HUES64 (cell line): ENCODE measurements around the gene CEP152.

Experiments
- H3K27ac ChIP-seq: 2 replicates; pipeline ENCODE4 v1.7.0; 2013; ENCODE audit warnings: low read depth, low read length, inconsistent platforms
- H3K27me3 ChIP-seq: 2 replicates; pipeline ENCODE4 v1.6.1; 2013; ENCODE audit warnings: mild to moderate bottlenecking, low read length; ENCODE audit not compliant: insufficient read depth
- H3K36me3 ChIP-seq: 2 replicates; pipeline ENCODE4 v1.6.1; 2013; ENCODE audit warnings: mild to moderate bottlenecking, low read length; ENCODE audit not compliant: insufficient read depth
- H3K4me1 ChIP-seq: 2 replicates; pipeline ENCODE4 v1.6.1; 2013; ENCODE audit warnings: mild to moderate bottlenecking, low read length, moderate library complexity; ENCODE audit not compliant: insufficient read depth
- H3K4me3 ChIP-seq: 2 replicates; pipeline ENCODE4 v1.5.1; 2013; ENCODE audit warnings: mild to moderate bottlenecking, low read length, moderate library complexity
- H3K9ac ChIP-seq: 2 replicates; pipeline ENCODE4 v1.6.1; 2013; ENCODE audit warnings: mild to moderate bottlenecking, low read depth, low read length
- H3K9me3 ChIP-seq: 2 replicates; pipeline ENCODE4 v1.6.1; 2013; ENCODE audit warnings: low read depth, low read length; ENCODE audit not compliant: insufficient read depth
- WGBS: fragments of 150-250, 120-280 bp; methylation state at CpG from one replicate; pipeline ENCODE4 v1.1.7; 2013; ENCODE audit warnings: missing lambda C conversion rate; 5-methylcytosine and 5-hydroxymethylcytosine counted together

CEP152 gene

GRCh38 chr15:48775546-48775945, 35.3 kb downstream of the CEP152 start:
- Histone ChIP-seq H3K4me1 (peaks cover 2% of the 10 kb centered on the region; the same call in 1 of the 2 replicates), H3K9ac (no peak overlapping the region), H3K36me3 (peaks cover 35% of the 10 kb centered on the region), H3K9me3 (no peaks in the 10 kb centered on the region), H3K27ac (no peak overlapping the region), H3K4me3 (no peak overlapping the region), H3K27me3 (no peaks in the 10 kb centered on the region)
- WGBS: 93% methylated on average over 2 of the region's 2 CpGs

GRCh38 chr15:48774484-48774883, 36.4 kb downstream of the CEP152 start:
- Histone ChIP-seq H3K9me3 (no peaks in the 10 kb centered on the region), H3K4me1 (peaks cover 2% of the 10 kb centered on the region; the same call in 1 of the 2 replicates), H3K4me3 (no peak overlapping the region), H3K27ac (no peak overlapping the region), H3K9ac (no peak overlapping the region), H3K36me3 (peaks cover 34% of the 10 kb centered on the region), H3K27me3 (no peaks in the 10 kb centered on the region)
- 90% methylated on average over 1 of the region's 1 CpG for WGBS

GRCh38 chr15:48766196-48766595, 44.7 kb downstream of the CEP152 start:
- no peaks in the 10 kb centered on the region for H3K9me3 ChIP-seq
- H3K27me3 ChIP-seq: no peaks in the 10 kb centered on the region
- H3K4me3 ChIP-seq: no peak overlapping the region
- H3K27ac ChIP-seq: no peak overlapping the region
- H3K4me1 ChIP-seq: no peaks in the 10 kb centered on the region; the same call in 1 of the 2 replicates
- H3K36me3 ChIP-seq: peaks cover 83% of the 10 kb centered on the region
- 100% methylated on average over 2 of the region's 4 CpGs for WGBS
- H3K9ac ChIP-seq: no peak overlapping the region

GRCh38 chr15:48765022-48765421, 45.8 kb downstream of the CEP152 start:
- H3K4me1 ChIP-seq: no peaks in the 10 kb centered on the region; the same call in 1 of the 2 replicates
- no peaks in the 10 kb centered on the region for H3K27me3 ChIP-seq
- no peak overlapping the region for H3K9ac ChIP-seq
- H3K9me3 ChIP-seq: no peaks in the 10 kb centered on the region
- no peak overlapping the region for H3K27ac ChIP-seq
- H3K4me3 ChIP-seq: no peak overlapping the region
- 95% methylated on average over 2 of the region's 4 CpGs for whole genome bisulfite sequencing
- H3K36me3 ChIP-seq: peaks cover 82% of the 10 kb centered on the region

GRCh38 chr15:48761393-48762158, 49.3 kb downstream of the CEP152 start:
- peaks cover 72% of the 10 kb centered on the region for H3K36me3 ChIP-seq
- H3K9me3 ChIP-seq: no peaks in the 10 kb centered on the region
- WGBS: no CpG with 5 or more reads among the region's 2 CpGs
- no peak overlapping the region for H3K9ac ChIP-seq
- no peaks in the 10 kb centered on the region for H3K4me1 ChIP-seq
- H3K27ac ChIP-seq: no peak overlapping the region
- H3K4me3 ChIP-seq: no peak overlapping the region
- no peaks in the 10 kb centered on the region for H3K27me3 ChIP-seq

GRCh38 chr15:48759921-48760320, 50.9 kb downstream of the CEP152 start:
- H3K9me3 ChIP-seq: no peaks in the 10 kb centered on the region
- H3K27me3 ChIP-seq: no peaks in the 10 kb centered on the region
- H3K4me1 ChIP-seq: no peaks in the 10 kb centered on the region
- 80% methylated on average over 1 of the region's 1 CpG for WGBS
- peaks cover 78% of the 10 kb centered on the region for H3K36me3 ChIP-seq
- no peak overlapping the region for H3K27ac ChIP-seq
- H3K4me3 ChIP-seq: no peak overlapping the region
- no peak overlapping the region for H3K9ac ChIP-seq

- Histone ChIP-seq H3K9ac (no peak overlapping the region), H3K9me3 (no peaks in the 10 kb centered on the region), H3K27me3 (no peaks in the 10 kb centered on the region), H3K4me1 (no peaks in the 10 kb centered on the region), H3K27ac (no peak overlapping the region), H3K36me3 (peaks cover 71% of the 10 kb centered on the region), H3K4me3 (no peak overlapping the region)
- 94% methylated on average over 1 of the region's 1 CpG for WGBS
Observed at GRCh38 chr15:48757661-48758060, 53.2 kb downstream of the CEP152 start.

- 97% methylated on average over 2 of the region's 3 CpGs for WGBS
- H3K36me3 ChIP-seq: peaks cover 54% of the 10 kb centered on the region
- no peak overlapping the region for H3K4me3 ChIP-seq
- no peaks in the 10 kb centered on the region for H3K4me1 ChIP-seq
- H3K27me3 ChIP-seq: no peaks in the 10 kb centered on the region
- no peak overlapping the region for H3K27ac ChIP-seq
- no peaks in the 10 kb centered on the region for H3K9me3 ChIP-seq
- H3K9ac ChIP-seq: no peak overlapping the region
Observed at GRCh38 chr15:48754011-48754410, 56.9 kb downstream of the CEP152 start.

- Histone ChIP-seq H3K27ac (no peak overlapping the region), H3K36me3 (peaks cover 59% of the 10 kb centered on the region), H3K9ac (no peak overlapping the region), H3K4me1 (peaks cover 9% of the 10 kb centered on the region), H3K4me3 (no peak overlapping the region), H3K27me3 (no peaks in the 10 kb centered on the region), H3K9me3 (no peaks in the 10 kb centered on the region)
- 100% methylated on average over 2 of the region's 3 CpGs for WGBS
Observed at GRCh38 chr15:48751595-48751994, 59.3 kb downstream of the CEP152 start.

- Histone ChIP-seq H3K27me3 (no peaks in the 10 kb centered on the region), H3K9ac (no peak overlapping the region), H3K4me1 (peaks cover 11% of the 10 kb centered on the region), H3K36me3 (peaks cover 56% of the 10 kb centered on the region), H3K9me3 (no peaks in the 10 kb centered on the region), H3K27ac (no peak overlapping the region), H3K4me3 (no peak overlapping the region)
- WGBS: 89% methylated on average over 1 of the region's 1 CpG
Observed at GRCh38 chr15:48748535-48748934, 62.3 kb downstream of the CEP152 start.

GRCh38 chr15:48733615-48734014, 77.3 kb downstream of the CEP152 start:
- Histone ChIP-seq H3K4me3 (no peak overlapping the region), H3K27ac (no peak overlapping the region), H3K27me3 (no peaks in the 10 kb centered on the region), H3K4me1 (no peaks in the 10 kb centered on the region), H3K9me3 (peaks cover 8% of the 10 kb centered on the region; the same call in 1 of the 2 replicates), H3K36me3 (peaks cover 30% of the 10 kb centered on the region), H3K9ac (no peak overlapping the region)
- no CpG with 5 or more reads among the region's 1 CpG for WGBS
